ENCODE results near the gene AREL1.

Gene AREL1

GRCh38 chr14:74663884-74664283, 49.0 kb downstream of the AREL1 start:
- Histone ChIP-seq H3K9me3 (ENCODE audit: control insufficient read depth, low read length) (no peaks in the 10 kb centered on the region), H3K4me1 (ENCODE audit: control insufficient read depth, insufficient read depth, low read length) (no peaks in the 10 kb centered on the region), H3K4me3 (ENCODE audit: insufficient read depth, low read depth, low read length) (no peak overlapping the region), H3K27ac (ENCODE audit: insufficient read depth, low read depth, low read length, poor library complexity, severe bottlenecking) (no peak overlapping the region), H3K27me3 (ENCODE audit: control insufficient read depth, insufficient read depth, low read length, poor library complexity, severe bottlenecking) (no peaks in the 10 kb centered on the region), H3K36me3 (ENCODE audit: control insufficient read depth, insufficient read depth, low read length) (peaks cover 36% of the 10 kb centered on the region)
- WGBS, 2 experiments: 94 to 95% methylated on average over 7 of the region's 7 CpGs

- Histone ChIP-seq H3K36me3 (ENCODE audit: control insufficient read depth, insufficient read depth, low read length) (peaks cover 26% of the 10 kb centered on the region), H3K27ac (ENCODE audit: insufficient read depth, low read depth, low read length, poor library complexity, severe bottlenecking) (no peak overlapping the region), H3K4me1 (ENCODE audit: control insufficient read depth, insufficient read depth, low read length) (no peaks in the 10 kb centered on the region), H3K9me3 (ENCODE audit: control insufficient read depth, low read length) (no peaks in the 10 kb centered on the region), H3K27me3 (ENCODE audit: control insufficient read depth, insufficient read depth, low read length, poor library complexity, severe bottlenecking) (no peaks in the 10 kb centered on the region), H3K4me3 (ENCODE audit: insufficient read depth, low read depth, low read length) (no peak overlapping the region)
- 92 to 93% methylated on average over 7 of the region's 7 CpGs for WGBS, 2 experiments
These were observed 51.0 kb downstream of the AREL1 start for GRCh38 chr14:74661726-74662450.

- Histone ChIP-seq H3K4me3 (ENCODE audit: insufficient read depth, low read depth, low read length) (no peak overlapping the region), H3K9me3 (ENCODE audit: control insufficient read depth, low read length) (no peaks in the 10 kb centered on the region), H3K36me3 (ENCODE audit: control insufficient read depth, insufficient read depth, low read length) (peaks cover 26% of the 10 kb centered on the region), H3K27me3 (ENCODE audit: control insufficient read depth, insufficient read depth, low read length, poor library complexity, severe bottlenecking) (no peaks in the 10 kb centered on the region), H3K27ac (ENCODE audit: insufficient read depth, low read depth, low read length, poor library complexity, severe bottlenecking) (no peak overlapping the region), H3K4me1 (ENCODE audit: control insufficient read depth, insufficient read depth, low read length) (no peaks in the 10 kb centered on the region)
- 91 to 92% methylated on average over 4 to 5 of the region's 5 CpGs for WGBS, 2 experiments
These were observed 52.0 kb downstream of the AREL1 start for GRCh38 chr14:74660863-74661262.

GRCh38 chr14:74660167-74660566, 52.7 kb downstream of the AREL1 start:
- Histone ChIP-seq H3K4me1 (ENCODE audit: control insufficient read depth, insufficient read depth, low read length) (no peaks in the 10 kb centered on the region), H3K4me3 (ENCODE audit: insufficient read depth, low read depth, low read length) (no peak overlapping the region), H3K9me3 (ENCODE audit: control insufficient read depth, low read length) (no peaks in the 10 kb centered on the region), H3K27ac (ENCODE audit: insufficient read depth, low read depth, low read length, poor library complexity, severe bottlenecking) (no peak overlapping the region), H3K36me3 (ENCODE audit: control insufficient read depth, insufficient read depth, low read length) (peaks cover 26% of the 10 kb centered on the region), H3K27me3 (ENCODE audit: control insufficient read depth, insufficient read depth, low read length, poor library complexity, severe bottlenecking) (no peaks in the 10 kb centered on the region)
- 96 to 100% methylated on average over 3 of the region's 3 CpGs for WGBS, 2 experiments

GRCh38 chr14:74658535-74659131, 54.2 kb downstream of the AREL1 start:
- Histone ChIP-seq H3K27ac (ENCODE audit: insufficient read depth, low read depth, low read length, poor library complexity, severe bottlenecking) (no peak overlapping the region), H3K27me3 (ENCODE audit: control insufficient read depth, insufficient read depth, low read length, poor library complexity, severe bottlenecking) (no peaks in the 10 kb centered on the region), H3K36me3 (ENCODE audit: control insufficient read depth, insufficient read depth, low read length) (peaks cover 18% of the 10 kb centered on the region), H3K4me3 (ENCODE audit: insufficient read depth, low read depth, low read length) (no peak overlapping the region), H3K4me1 (ENCODE audit: control insufficient read depth, insufficient read depth, low read length) (no peaks in the 10 kb centered on the region), H3K9me3 (ENCODE audit: control insufficient read depth, low read length) (no peaks in the 10 kb centered on the region)
- WGBS, 2 experiments: 88% methylated on average over 1 of the region's 1 CpG; no CpG with 5 or more reads in 1 of the 2 experiments

GRCh38 chr14:74656964-74657363, 55.9 kb downstream of the AREL1 start:
- Histone ChIP-seq H3K4me3 (ENCODE audit: insufficient read depth, low read depth, low read length) (no peak overlapping the region), H3K4me1 (ENCODE audit: control insufficient read depth, insufficient read depth, low read length) (no peaks in the 10 kb centered on the region), H3K27ac (ENCODE audit: insufficient read depth, low read depth, low read length, poor library complexity, severe bottlenecking) (no peak overlapping the region), H3K27me3 (ENCODE audit: control insufficient read depth, insufficient read depth, low read length, poor library complexity, severe bottlenecking) (no peaks in the 10 kb centered on the region), H3K9me3 (ENCODE audit: control insufficient read depth, low read length) (no peaks in the 10 kb centered on the region), H3K36me3 (ENCODE audit: control insufficient read depth, insufficient read depth, low read length) (peaks cover 1% of the 10 kb centered on the region)
- 94 to 96% methylated on average over 3 of the region's 3 CpGs for WGBS, 2 experiments

GRCh38 chr14:74655599-74656395, 57.1 kb downstream of the AREL1 start:
- no peaks in the 10 kb centered on the region for H3K27me3 ChIP-seq (ENCODE audit: control insufficient read depth, insufficient read depth, low read length, poor library complexity, severe bottlenecking)
- no peaks in the 10 kb centered on the region for H3K9me3 ChIP-seq (ENCODE audit: control insufficient read depth, low read length)
- 91 to 95% methylated on average over 2 of the region's 2 CpGs for WGBS, 2 experiments
- H3K4me1 ChIP-seq (ENCODE audit: control insufficient read depth, insufficient read depth, low read length): no peaks in the 10 kb centered on the region
- H3K27ac ChIP-seq (ENCODE audit: insufficient read depth, low read depth, low read length, poor library complexity, severe bottlenecking): peak overlapping the region; percentile 9
- H3K4me3 ChIP-seq (ENCODE audit: insufficient read depth, low read depth, low read length): no peak overlapping the region
- H3K36me3 ChIP-seq (ENCODE audit: control insufficient read depth, insufficient read depth, low read length): no peaks in the 10 kb centered on the region

- Histone ChIP-seq H3K4me1 (ENCODE audit: control insufficient read depth, insufficient read depth, low read length) (no peaks in the 10 kb centered on the region), H3K9me3 (ENCODE audit: control insufficient read depth, low read length) (no peaks in the 10 kb centered on the region), H3K27ac (ENCODE audit: insufficient read depth, low read depth, low read length, poor library complexity, severe bottlenecking) (no peak overlapping the region), H3K27me3 (ENCODE audit: control insufficient read depth, insufficient read depth, low read length, poor library complexity, severe bottlenecking) (no peaks in the 10 kb centered on the region), H3K36me3 (ENCODE audit: control insufficient read depth, insufficient read depth, low read length) (no peaks in the 10 kb centered on the region), H3K4me3 (ENCODE audit: insufficient read depth, low read depth, low read length) (no peak overlapping the region)
- 91 to 97% methylated on average over 3 of the region's 3 CpGs for WGBS, 2 experiments
These were observed 57.9 kb downstream of the AREL1 start for GRCh38 chr14:74654931-74655330.

GRCh38 chr14:74653386-74654138, 59.3 kb downstream of the AREL1 start:
- no peaks in the 10 kb centered on the region for H3K27me3 ChIP-seq (ENCODE audit: control insufficient read depth, insufficient read depth, low read length, poor library complexity, severe bottlenecking)
- WGBS, 2 experiments: 90 to 92% methylated on average over 15 of the region's 15 CpGs

More at GRCh38 chr14:74653386-74654138, 59.3 kb downstream of the AREL1 start:
- Histone ChIP-seq H3K4me1 (ENCODE audit: control insufficient read depth, insufficient read depth, low read length) (no peaks in the 10 kb centered on the region), H3K4me3 (ENCODE audit: insufficient read depth, low read depth, low read length) (no peak overlapping the region), H3K27ac (ENCODE audit: insufficient read depth, low read depth, low read length, poor library complexity, severe bottlenecking) (no peak overlapping the region), H3K9me3 (ENCODE audit: control insufficient read depth, low read length) (no peaks in the 10 kb centered on the region), H3K36me3 (ENCODE audit: control insufficient read depth, insufficient read depth, low read length) (no peaks in the 10 kb centered on the region)
